Kidney glomerular epithelial cell (primary cell): Measurements from ENCODE around the gene SHROOM1.
"Not testable (repeated sequence)": the region's sequence is repeated elsewhere in the genome, so short reads cannot be mapped to it uniquely, and the experiment has no call there.

ENCODE experiments used
- DNase-seq: peaks from one replicate; lab custom pipeline; 2025; lab: John Stamatoyannopoulos, UW

Gene SHROOM1

GRCh38 chr5:132806804-132807162 is 23.7 kb downstream of the SHROOM1 start:
- not testable (repeated sequence) for DNase-seq

- not testable (repeated sequence) for DNase-seq
Observed at GRCh38 chr5:132805872-132806271, 24.6 kb downstream of the SHROOM1 start.

GRCh38 chr5:132804219-132804618 is 26.2 kb downstream of the SHROOM1 start:
- DNase-seq, result not testable (repeated sequence)

- not testable (repeated sequence) for DNase-seq
Observed at GRCh38 chr5:132802685-132803066, 27.8 kb downstream of the SHROOM1 start.

- no peak for DNase-seq
Observed at GRCh38 chr5:132802044-132802684, 28.3 kb downstream of the SHROOM1 start.

GRCh38 chr5:132800545-132800944 is 29.9 kb downstream of the SHROOM1 start:
- DNase-seq, result no peak

GRCh38 chr5:132799392-132799791 is 31.1 kb downstream of the SHROOM1 start:
- DNase-seq, result no peak

- DNase-seq, result no peak
Observed at GRCh38 chr5:132797651-132798050, 32.8 kb downstream of the SHROOM1 start.

GRCh38 chr5:132791026-132791425 is 39.4 kb downstream of the SHROOM1 start:
- DNase-seq, result no peak

GRCh38 chr5:132790201-132790865 is 40.1 kb downstream of the SHROOM1 start:
- no peak for DNase-seq

GRCh38 chr5:132788990-132789886 is 41.2 kb downstream of the SHROOM1 start:
- DNase-seq, result no peak

- no peak for DNase-seq
Observed at GRCh38 chr5:132788508-132788907, 41.9 kb downstream of the SHROOM1 start.

GRCh38 chr5:132787076-132787475 is 43.4 kb downstream of the SHROOM1 start:
- no peak for DNase-seq

GRCh38 chr5:132785864-132786263 is 44.6 kb downstream of the SHROOM1 start:
- no peak for DNase-seq

- DNase-seq, result no peak
Observed at GRCh38 chr5:132785365-132785764, 45.1 kb downstream of the SHROOM1 start.

GRCh38 chr5:132782101-132782500 is 48.3 kb downstream of the SHROOM1 start:
- peak; percentile 13 for DNase-seq

- no peak for DNase-seq
Observed at GRCh38 chr5:132781029-132781428, 49.4 kb downstream of the SHROOM1 start.

- DNase-seq, result no peak
Observed at GRCh38 chr5:132780577-132780976, 49.9 kb downstream of the SHROOM1 start.

GRCh38 chr5:132779961-132780360 is 50.5 kb downstream of the SHROOM1 start:
- DNase-seq, result no peak

GRCh38 chr5:132778856-132779255 is 51.6 kb downstream of the SHROOM1 start:
- DNase-seq, result no peak

- DNase-seq, result no peak
Observed at GRCh38 chr5:132778129-132778528, 52.3 kb downstream of the SHROOM1 start.

- peak; percentile 8 for DNase-seq
Observed at GRCh38 chr5:132777209-132778069, 53.0 kb downstream of the SHROOM1 start, which contains the start of gene SEPTIN8. SEPTIN8 (minus strand) TSS chr5:132777239; CDS start chr5:132777137, 102 bp downstream.
